Mucosa of stomach (tissue), 1 donor: ENCODE data around the gene MACROD2.

Source experiments
- H3K27me3 ChIP-seq: one replicate; pipeline ENCODE4 v1.7.0; 2013; ENCODE audit warnings: mild to moderate bottlenecking, low read length; ENCODE audit not compliant: control insufficient read depth, insufficient read depth
- H3K36me3 ChIP-seq: one replicate; pipeline ENCODE4 v1.7.0; 2013; ENCODE audit warnings: low read length; ENCODE audit not compliant: control insufficient read depth, insufficient read depth
- H3K4me1 ChIP-seq: one replicate; pipeline ENCODE4 v1.7.0; 2013; ENCODE audit warnings: mild to moderate bottlenecking, low read length; ENCODE audit not compliant: control insufficient read depth, insufficient read depth
- H3K4me3 ChIP-seq: one replicate; pipeline ENCODE4 v1.7.0; 2013; ENCODE audit warnings: low read length
- H3K9ac ChIP-seq: one replicate; pipeline ENCODE4 v1.7.0; 2013; ENCODE audit warnings: mild to moderate bottlenecking, low read length, moderate library complexity
- H3K9me3 ChIP-seq: one replicate; pipeline ENCODE4 v1.7.0; 2013; ENCODE audit warnings: mild to moderate bottlenecking, low read length, moderate library complexity; ENCODE audit not compliant: control insufficient read depth
- donor health status: Pancreatic carcinoma.

MACROD2 gene

DNA sequence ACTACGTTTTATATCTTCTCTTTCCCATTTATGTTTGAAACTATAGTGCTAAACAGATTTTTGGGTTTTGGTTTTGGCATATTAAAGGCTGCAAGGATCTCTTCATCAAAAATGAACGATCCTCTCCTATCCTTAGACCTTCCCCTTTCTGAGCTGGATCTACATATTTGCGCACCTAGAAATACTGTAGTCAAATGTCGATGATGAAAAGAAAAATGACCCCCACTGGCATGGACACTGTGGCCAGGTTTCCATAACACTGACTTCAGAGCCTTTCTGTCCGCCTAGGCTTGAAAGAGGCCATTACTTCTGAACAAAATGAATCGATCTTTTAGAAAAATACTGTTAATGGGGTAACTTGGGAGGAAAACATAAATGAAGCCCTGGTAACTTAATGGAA lies 336.3 kb downstream of the MACROD2 start:
- Histone ChIP-seq H3K9ac (no peak overlapping the region), H3K9me3 (no peaks in the 10 kb centered on the region), H3K36me3 (no peaks in the 10 kb centered on the region), H3K4me3 (no peak overlapping the region), H3K27me3 (no peaks in the 10 kb centered on the region), H3K4me1 (no peaks in the 10 kb centered on the region)

GRCh38 chr20:14332866-14333265 lies 337.6 kb downstream of the MACROD2 start:
- H3K9ac ChIP-seq, result no peak overlapping the region
- no peak overlapping the region for H3K4me3 ChIP-seq
- H3K9me3 ChIP-seq, result no peaks in the 10 kb centered on the region
- H3K4me1 ChIP-seq, result no peaks in the 10 kb centered on the region
- H3K27me3 ChIP-seq, result no peaks in the 10 kb centered on the region
- H3K36me3 ChIP-seq, result no peaks in the 10 kb centered on the region

- Histone ChIP-seq H3K4me1 (no peaks in the 10 kb centered on the region), H3K9ac (no peak overlapping the region), H3K9me3 (no peaks in the 10 kb centered on the region), H3K36me3 (no peaks in the 10 kb centered on the region), H3K27me3 (no peaks in the 10 kb centered on the region), H3K4me3 (no peak overlapping the region)
Measured at GRCh38 chr20:14333721-14334120, 338.4 kb downstream of the MACROD2 start.

- H3K36me3 ChIP-seq, result no peaks in the 10 kb centered on the region
- H3K4me3 ChIP-seq, result no peak overlapping the region
- no peak overlapping the region for H3K9ac ChIP-seq
Measured at GRCh38 chr20:14334306-14334930, 339.1 kb downstream of the MACROD2 start.

DNA sequence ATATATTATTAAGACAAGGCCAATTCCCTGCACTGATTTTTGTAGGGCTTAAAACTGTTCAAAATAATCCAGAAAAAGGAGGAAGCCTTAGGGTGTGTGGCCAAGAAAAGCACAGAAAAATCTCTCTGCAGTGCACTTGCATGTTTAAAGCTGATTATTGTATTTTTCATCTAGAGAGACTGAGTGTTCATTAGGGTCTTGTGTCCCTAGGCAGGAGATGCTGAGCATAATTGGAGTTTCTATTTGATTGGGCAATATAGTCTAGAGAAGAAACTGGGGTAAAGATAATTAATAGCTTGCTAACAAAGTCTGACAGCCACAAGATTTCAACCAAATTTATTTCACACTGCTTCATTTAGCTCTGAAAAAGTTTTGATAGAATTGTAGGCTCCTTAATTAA lies 339.7 kb downstream of the MACROD2 start:
- H3K36me3 ChIP-seq, result no peaks in the 10 kb centered on the region
- no peaks in the 10 kb centered on the region for H3K27me3 ChIP-seq
- H3K4me3 ChIP-seq, result no peak overlapping the region
- H3K4me1 ChIP-seq, result no peaks in the 10 kb centered on the region
- H3K9ac ChIP-seq, result no peak overlapping the region
- no peaks in the 10 kb centered on the region for H3K9me3 ChIP-seq

More at GRCh38 chr20:14334306-14334930, 339.1 kb downstream of the MACROD2 start:
- H3K4me1 ChIP-seq, result no peaks in the 10 kb centered on the region
- H3K27me3 ChIP-seq, result no peaks in the 10 kb centered on the region
- no peaks in the 10 kb centered on the region for H3K9me3 ChIP-seq

- Histone ChIP-seq H3K27me3 (no peaks in the 10 kb centered on the region), H3K9me3 (no peaks in the 10 kb centered on the region), H3K36me3 (no peaks in the 10 kb centered on the region), H3K4me1 (no peaks in the 10 kb centered on the region), H3K9ac (peak overlapping the region; percentile 73), H3K4me3 (peak overlapping the region; percentile 57)
Measured at GRCh38 chr20:14336686-14337085, 341.4 kb downstream of the MACROD2 start.

GRCh38 chr20:14337400-14338171 lies 342.3 kb downstream of the MACROD2 start, which contains the start of gene FLRT3:
FLRT3 (minus strand) TSS chr20:14337612; CDS start chr20:14327506, 10,106 bp downstream.
- H3K4me1 ChIP-seq, result no peaks in the 10 kb centered on the region
- no peaks in the 10 kb centered on the region for H3K9me3 ChIP-seq
- peak within 1 kb of the TSS; percentile 57 for H3K4me3 ChIP-seq
- peak within 1 kb of the TSS; percentile 73 for H3K9ac ChIP-seq
- no peaks in the 10 kb centered on the region for H3K27me3 ChIP-seq
- no peaks in the 10 kb centered on the region for H3K36me3 ChIP-seq

GRCh38 chr20:14341801-14342200 lies 346.5 kb downstream of the MACROD2 start:
- no peaks in the 10 kb centered on the region for H3K9me3 ChIP-seq
- H3K36me3 ChIP-seq, result no peaks in the 10 kb centered on the region
- no peak overlapping the region for H3K9ac ChIP-seq
- peaks cover 9% of the 10 kb centered on the region for H3K4me1 ChIP-seq
- no peaks in the 10 kb centered on the region for H3K27me3 ChIP-seq
- H3K4me3 ChIP-seq, result no peak overlapping the region

- H3K4me1 ChIP-seq, result peaks cover 9% of the 10 kb centered on the region
- H3K9me3 ChIP-seq, result no peaks in the 10 kb centered on the region
- no peak overlapping the region for H3K9ac ChIP-seq
- H3K36me3 ChIP-seq, result no peaks in the 10 kb centered on the region
- H3K27me3 ChIP-seq, result no peaks in the 10 kb centered on the region
- H3K4me3 ChIP-seq, result no peak overlapping the region
Measured at GRCh38 chr20:14342918-14343317, 347.6 kb downstream of the MACROD2 start.

DNA sequence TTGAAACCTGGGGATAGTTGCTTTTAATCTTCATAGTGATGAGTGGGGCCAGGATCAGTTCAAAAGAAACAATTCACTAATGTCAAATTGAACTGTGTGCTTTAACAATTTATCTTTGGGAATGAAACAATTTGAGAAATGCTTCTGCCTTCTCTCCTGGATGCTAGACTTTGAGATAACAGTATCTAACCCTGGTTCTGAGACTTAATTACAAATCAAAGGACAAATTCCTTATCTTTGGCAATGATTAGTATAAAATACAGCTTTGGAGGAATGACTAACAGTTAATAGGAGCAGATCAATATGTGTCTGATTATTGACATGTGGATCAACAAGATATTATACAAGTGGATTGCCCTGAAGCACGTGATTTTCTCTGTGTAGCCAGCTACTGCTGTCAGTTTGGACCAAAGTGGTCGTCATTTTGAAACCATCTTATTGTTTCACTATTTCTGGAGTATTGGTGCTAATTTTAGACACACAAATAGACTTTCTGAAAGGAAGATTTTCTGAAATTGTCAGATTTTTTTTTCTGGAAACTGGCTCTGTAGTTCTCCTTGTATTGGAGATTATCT lies 348.3 kb downstream of the MACROD2 start:
- Histone ChIP-seq H3K36me3 (no peaks in the 10 kb centered on the region), H3K9ac (no peak overlapping the region), H3K27me3 (no peaks in the 10 kb centered on the region), H3K9me3 (no peaks in the 10 kb centered on the region), H3K4me1 (peaks cover 9% of the 10 kb centered on the region), H3K4me3 (no peak overlapping the region)

- Histone ChIP-seq H3K4me1 (peaks cover 9% of the 10 kb centered on the region), H3K4me3 (no peak overlapping the region), H3K36me3 (no peaks in the 10 kb centered on the region), H3K9ac (no peak overlapping the region), H3K9me3 (no peaks in the 10 kb centered on the region), H3K27me3 (no peaks in the 10 kb centered on the region)
Measured at GRCh38 chr20:14344746-14345145, 349.4 kb downstream of the MACROD2 start.

- Histone ChIP-seq H3K4me1 (no peaks in the 10 kb centered on the region), H3K4me3 (no peak overlapping the region), H3K27me3 (no peaks in the 10 kb centered on the region), H3K36me3 (no peaks in the 10 kb centered on the region), H3K9me3 (no peaks in the 10 kb centered on the region), H3K9ac (no peak overlapping the region)
Measured at GRCh38 chr20:14355791-14356190, 360.5 kb downstream of the MACROD2 start.
